Measurements from ENCODE around the gene DPPA4. TPM values are rescaled to one million over a fixed set of nuclear protein-coding genes. Genes with fewer than 3 reads are reported as not detected.

DPPA4 gene
- total RNA-seq, 2 experiments from 2014 or later = not detected

GRCh38 chr3:109325109-109325508 is 12.2 kb downstream of the DPPA4 start:
- H3K36me3 Mint-ChIP-seq = no peaks in the 10 kb centered on the region
- no peak overlapping the region for H3K27ac Mint-ChIP-seq
- no peak overlapping the region for H3K4me3 Mint-ChIP-seq
- no peaks in the 10 kb centered on the region for H3K4me1 Mint-ChIP-seq
- ATAC-seq (ENCODE audit: low read depth) (no peak), DNase-seq (no peak)
- no peaks in the 10 kb centered on the region for H3K9me3 Mint-ChIP-seq
- no peaks in the 10 kb centered on the region for H3K27me3 Mint-ChIP-seq
- POLR2A ChIA-PET = no interaction called here

GRCh38 chr3:109316162-109316730 is 21.1 kb downstream of the DPPA4 start, which contains the start of gene DPPA2:
Gene DPPA2, minus strand, starts transcription at chr3:109316517. Its CDS starts 1,975 bp downstream, at chr3:109314542.
- H3K4me3 Mint-ChIP-seq = no peak within 1 kb of the TSS
- H3K9me3 Mint-ChIP-seq = no peaks in the 10 kb centered on the region
- POLR2A ChIA-PET = no interaction called here
- H3K27me3 Mint-ChIP-seq = no peaks in the 10 kb centered on the region
- no peak for ATAC-seq (ENCODE audit: low read depth)
- H3K27ac Mint-ChIP-seq = no peak within 1 kb of the TSS
- H3K36me3 Mint-ChIP-seq = no peaks in the 10 kb centered on the region
- no peaks in the 10 kb centered on the region for H3K4me1 Mint-ChIP-seq
- DNase-seq = no peak

GRCh38 chr3:109313061-109313460 is 24.3 kb downstream of the DPPA4 start:
- H3K4me3 Mint-ChIP-seq = no peak overlapping the region

GRCh38 chr3:109297496-109297895 is 39.9 kb downstream of the DPPA4 start:
- Mint-ChIP-seq H3K36me3 (no peaks in the 10 kb centered on the region), H3K27ac (no peak overlapping the region), H3K4me1 (no peaks in the 10 kb centered on the region), H3K4me3 (no peak overlapping the region), H3K9me3 (no peaks in the 10 kb centered on the region), H3K27me3 (no peaks in the 10 kb centered on the region)
- ATAC-seq (ENCODE audit: low read depth) = no peak
- POLR2A ChIA-PET = no interaction called here
- no peak for DNase-seq

More at GRCh38 chr3:109313061-109313460, 24.3 kb downstream of the DPPA4 start:
- POLR2A ChIA-PET = no interaction called here
- H3K9me3 Mint-ChIP-seq = peaks cover 2% of the 10 kb centered on the region
- no peaks in the 10 kb centered on the region for H3K36me3 Mint-ChIP-seq
- H3K4me1 Mint-ChIP-seq = no peaks in the 10 kb centered on the region
- DNase-seq = no peak
- H3K27ac Mint-ChIP-seq = no peak overlapping the region
- ATAC-seq (ENCODE audit: low read depth) = no peak
- no peaks in the 10 kb centered on the region for H3K27me3 Mint-ChIP-seq

- H3K4me3 Mint-ChIP-seq = no peak overlapping the region
- H3K36me3 Mint-ChIP-seq = no peaks in the 10 kb centered on the region
- ATAC-seq (ENCODE audit: low read depth) = no peak
- no peak overlapping the region for H3K27ac Mint-ChIP-seq
- no peaks in the 10 kb centered on the region for H3K27me3 Mint-ChIP-seq
- POLR2A ChIA-PET = no interaction called here
- no peaks in the 10 kb centered on the region for H3K9me3 Mint-ChIP-seq
- no peak for DNase-seq
- no peaks in the 10 kb centered on the region for H3K4me1 Mint-ChIP-seq
Measured at GRCh38 chr3:109284071-109284470, 53.3 kb downstream of the DPPA4 start.

- peaks cover 2% of the 10 kb centered on the region for H3K27me3 Mint-ChIP-seq
- no peak overlapping the region for H3K4me3 Mint-ChIP-seq
- POLR2A ChIA-PET = no interaction called here
- no peaks in the 10 kb centered on the region for H3K36me3 Mint-ChIP-seq
- no peak overlapping the region for H3K27ac Mint-ChIP-seq
- ATAC-seq (ENCODE audit: low read depth) (no peak), DNase-seq (no peak)
- H3K4me1 Mint-ChIP-seq = no peaks in the 10 kb centered on the region
- no peaks in the 10 kb centered on the region for H3K9me3 Mint-ChIP-seq
Measured at GRCh38 chr3:109278546-109278945, 58.8 kb downstream of the DPPA4 start.

GRCh38 chr3:109278141-109278540 is 59.2 kb downstream of the DPPA4 start:
- H3K36me3 Mint-ChIP-seq = no peaks in the 10 kb centered on the region
- H3K27me3 Mint-ChIP-seq = peaks cover 2% of the 10 kb centered on the region
- no peak overlapping the region for H3K27ac Mint-ChIP-seq
- no peaks in the 10 kb centered on the region for H3K9me3 Mint-ChIP-seq
- no peaks in the 10 kb centered on the region for H3K4me1 Mint-ChIP-seq
- no peak for DNase-seq
- no peak for ATAC-seq (ENCODE audit: low read depth)
- POLR2A ChIA-PET = no interaction called here
- no peak overlapping the region for H3K4me3 Mint-ChIP-seq

Other genes starting within 250 kb of the DPPA4 start
- gene MORC1, start 219.4 kb downstream of the DPPA4 start, total RNA-seq = not detected
- gene C3orf85, start 200.8 kb downstream of the DPPA4 start, total RNA-seq = not detected
- gene DPPA2, start 21.0 kb downstream of the DPPA4 start, total RNA-seq = not detected